ENCODE data around the gene R3HCC1L.

Gene R3HCC1L

GRCh38 chr10:98231417-98231816, 97.0 kb downstream of the R3HCC1L start:
- no peak for ATAC-seq (ENCODE audit: low read depth)
- no peaks in the 10 kb centered on the region for H3K4me1 ChIP-seq (ENCODE audit: insufficient read depth, poor library complexity, severe bottlenecking)
- no peaks in the 10 kb centered on the region for H3K9me3 ChIP-seq (ENCODE audit: severe bottlenecking)
- no peak for TF ChIP-seq CTCF (IDR thresholded peaks at IDR 0.05; ENCODE audit: poor library complexity, severe bottlenecking)
- H3K27ac ChIP-seq (ENCODE audit: poor library complexity, severe bottlenecking): no peak overlapping the region
- DNase-seq (ENCODE audit: low spot score): no peak
- H3K4me3 ChIP-seq (ENCODE audit: severe bottlenecking): no peak overlapping the region
- H3K36me3 ChIP-seq (ENCODE audit: low read depth): peaks cover 44% of the 10 kb centered on the region
- no peaks in the 10 kb centered on the region for H3K27me3 ChIP-seq (ENCODE audit: insufficient read depth, poor library complexity, severe bottlenecking)

DNA sequence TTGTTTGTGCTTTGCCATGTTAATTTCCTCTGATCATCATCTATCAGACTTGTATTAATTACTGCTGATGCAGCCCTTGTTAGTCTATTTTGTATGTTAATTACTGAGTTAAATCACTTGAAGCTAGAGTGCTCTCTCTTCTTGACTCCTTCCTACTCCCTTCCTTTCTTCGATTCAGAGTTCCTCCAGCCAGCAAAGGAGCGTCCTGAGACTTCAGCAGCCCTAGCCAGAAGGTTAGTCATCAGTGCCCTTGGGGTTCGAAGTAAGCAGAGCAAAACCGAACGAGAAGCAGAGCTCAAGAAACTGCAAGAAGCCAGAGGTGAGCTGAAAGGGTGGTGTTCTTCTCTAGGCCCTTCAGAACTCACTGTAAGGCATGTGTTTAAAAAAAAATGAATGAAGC, 101.4 kb downstream of the R3HCC1L start:
- H3K4me1 ChIP-seq (ENCODE audit: insufficient read depth, poor library complexity, severe bottlenecking): no peaks in the 10 kb centered on the region
- no peak for ATAC-seq (ENCODE audit: low read depth)

DNA sequence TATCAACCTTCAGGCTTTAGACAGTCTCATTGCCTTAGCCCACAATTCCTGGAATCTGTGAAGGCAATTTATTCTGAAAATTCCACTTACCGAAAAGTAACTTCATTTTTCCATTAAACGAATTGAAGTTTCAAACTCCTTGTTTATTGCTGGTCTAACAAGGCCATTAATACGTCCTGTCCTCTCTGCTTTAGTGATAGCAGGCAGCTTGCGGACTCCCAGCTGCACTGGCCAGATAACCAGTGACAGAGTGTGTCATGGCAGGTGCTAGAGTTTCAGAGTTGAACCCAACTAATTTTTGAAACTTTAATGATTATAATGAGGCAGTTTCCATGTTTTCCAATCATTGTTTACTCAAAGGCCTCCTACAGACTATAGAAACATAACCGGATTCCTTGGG, 102.4 kb downstream of the R3HCC1L start:
- Histone ChIP-seq H3K9me3 (ENCODE audit: severe bottlenecking) (no peaks in the 10 kb centered on the region), H3K36me3 (ENCODE audit: low read depth) (peaks cover 75% of the 10 kb centered on the region), H3K4me1 (ENCODE audit: insufficient read depth, poor library complexity, severe bottlenecking) (no peaks in the 10 kb centered on the region), H3K27me3 (ENCODE audit: insufficient read depth, poor library complexity, severe bottlenecking) (no peaks in the 10 kb centered on the region), H3K27ac (ENCODE audit: poor library complexity, severe bottlenecking) (no peak overlapping the region), H3K4me3 (ENCODE audit: severe bottlenecking) (no peak overlapping the region)
- ATAC-seq (ENCODE audit: low read depth) (no peak), DNase-seq (ENCODE audit: low spot score) (no peak)
- no peak for TF ChIP-seq CTCF (IDR thresholded peaks at IDR 0.05; ENCODE audit: poor library complexity, severe bottlenecking)

More for the DNA sequence above, 101.4 kb downstream of the R3HCC1L start:
- no peaks in the 10 kb centered on the region for H3K9me3 ChIP-seq (ENCODE audit: severe bottlenecking)
- peaks cover 77% of the 10 kb centered on the region for H3K36me3 ChIP-seq (ENCODE audit: low read depth)
- no peak for DNase-seq (ENCODE audit: low spot score)
- no peak overlapping the region for H3K4me3 ChIP-seq (ENCODE audit: severe bottlenecking)
- TF ChIP-seq CTCF (IDR thresholded peaks at IDR 0.05; ENCODE audit: poor library complexity, severe bottlenecking): no peak
- H3K27me3 ChIP-seq (ENCODE audit: insufficient read depth, poor library complexity, severe bottlenecking): no peaks in the 10 kb centered on the region
- H3K27ac ChIP-seq (ENCODE audit: poor library complexity, severe bottlenecking): no peak overlapping the region

DNA sequence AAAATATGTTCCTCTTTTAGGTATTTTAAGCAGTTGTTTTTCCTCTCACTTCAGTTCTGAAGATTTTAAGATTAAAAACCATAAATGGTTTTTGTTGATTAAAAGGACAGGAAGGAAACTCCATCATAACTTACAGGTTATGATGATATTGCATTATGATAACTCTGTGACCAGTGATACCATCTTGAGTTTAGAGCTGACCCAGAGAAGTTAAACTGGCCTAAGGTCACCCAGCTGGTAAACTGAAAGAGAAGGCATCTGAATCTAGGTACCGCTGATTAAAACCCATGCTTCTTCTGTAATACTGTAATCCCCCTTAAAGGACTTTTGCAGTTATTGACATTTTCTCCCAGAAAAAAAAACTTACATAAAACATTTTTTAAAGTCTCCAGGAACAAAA, 103.9 kb downstream of the R3HCC1L start:
- Histone ChIP-seq H3K4me1 (ENCODE audit: insufficient read depth, poor library complexity, severe bottlenecking) (no peaks in the 10 kb centered on the region), H3K27ac (ENCODE audit: poor library complexity, severe bottlenecking) (no peak overlapping the region), H3K36me3 (ENCODE audit: low read depth) (peaks cover 76% of the 10 kb centered on the region), H3K9me3 (ENCODE audit: severe bottlenecking) (no peaks in the 10 kb centered on the region), H3K27me3 (ENCODE audit: insufficient read depth, poor library complexity, severe bottlenecking) (no peaks in the 10 kb centered on the region), H3K4me3 (ENCODE audit: severe bottlenecking) (no peak overlapping the region)
- DNase-seq (ENCODE audit: low spot score) (no peak), ATAC-seq (ENCODE audit: low read depth) (no peak)
- no peak for TF ChIP-seq CTCF (IDR thresholded peaks at IDR 0.05; ENCODE audit: poor library complexity, severe bottlenecking)

GRCh38 chr10:98240524-98240923, 106.1 kb downstream of the R3HCC1L start:
- Histone ChIP-seq H3K4me1 (ENCODE audit: insufficient read depth, poor library complexity, severe bottlenecking) (no peaks in the 10 kb centered on the region), H3K9me3 (ENCODE audit: severe bottlenecking) (no peaks in the 10 kb centered on the region), H3K27me3 (ENCODE audit: insufficient read depth, poor library complexity, severe bottlenecking) (no peaks in the 10 kb centered on the region), H3K4me3 (ENCODE audit: severe bottlenecking) (no peak overlapping the region), H3K36me3 (ENCODE audit: low read depth) (peaks cover 85% of the 10 kb centered on the region), H3K27ac (ENCODE audit: poor library complexity, severe bottlenecking) (no peak overlapping the region)
- no peak for DNase-seq (ENCODE audit: low spot score)
- no peak for TF ChIP-seq CTCF (IDR thresholded peaks at IDR 0.05; ENCODE audit: poor library complexity, severe bottlenecking)
- no peak for ATAC-seq (ENCODE audit: low read depth)
